ENCODE data around the gene CACNA1E.

Gene CACNA1E

DNA sequence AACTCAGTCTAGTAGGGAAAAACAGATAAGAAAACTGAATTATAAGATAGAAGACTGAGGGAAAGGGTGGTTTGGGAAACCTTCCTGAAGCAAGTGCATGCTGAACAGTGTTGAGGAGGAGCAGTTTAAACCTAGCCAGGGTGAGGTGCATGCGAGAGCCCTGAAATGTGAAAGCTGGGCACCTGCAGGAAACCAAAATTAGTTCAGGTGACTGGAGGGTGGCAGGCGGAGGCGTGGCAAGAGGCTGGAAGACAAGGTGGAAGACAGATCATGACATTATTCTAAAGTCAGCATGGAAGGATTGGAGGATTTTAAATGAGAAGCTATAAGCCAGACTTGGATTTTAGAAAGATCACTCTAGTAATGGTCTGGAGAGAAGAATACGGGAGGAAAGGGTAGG lies 75.1 kb downstream of the CACNA1E start:
- TF ChIP-seq, protein P1, sequence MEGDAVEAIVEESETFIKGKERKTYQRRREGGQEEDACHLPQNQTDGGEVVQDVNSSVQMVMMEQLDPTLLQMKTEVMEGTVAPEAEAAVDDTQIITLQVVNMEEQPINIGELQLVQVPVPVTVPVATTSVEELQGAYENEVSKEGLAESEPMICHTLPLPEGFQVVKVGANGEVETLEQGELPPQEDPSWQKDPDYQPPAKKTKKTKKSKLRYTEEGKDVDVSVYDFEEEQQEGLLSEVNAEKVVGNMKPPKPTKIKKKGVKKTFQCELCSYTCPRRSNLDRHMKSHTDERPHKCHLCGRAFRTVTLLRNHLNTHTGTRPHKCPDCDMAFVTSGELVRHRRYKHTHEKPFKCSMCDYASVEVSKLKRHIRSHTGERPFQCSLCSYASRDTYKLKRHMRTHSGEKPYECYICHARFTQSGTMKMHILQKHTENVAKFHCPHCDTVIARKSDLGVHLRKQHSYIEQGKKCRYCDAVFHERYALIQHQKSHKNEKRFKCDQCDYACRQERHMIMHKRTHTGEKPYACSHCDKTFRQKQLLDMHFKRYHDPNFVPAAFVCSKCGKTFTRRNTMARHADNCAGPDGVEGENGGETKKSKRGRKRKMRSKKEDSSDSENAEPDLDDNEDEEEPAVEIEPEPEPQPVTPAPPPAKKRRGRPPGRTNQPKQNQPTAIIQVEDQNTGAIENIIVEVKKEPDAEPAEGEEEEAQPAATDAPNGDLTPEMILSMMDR (IDR thresholded peaks at IDR 0.05; ENCODE audit: insufficient read depth, low read depth, low read length, missing control alignments), result no peak
- no peak overlapping the region for H3K4me3 ChIP-seq (ENCODE audit: low read length)
- DNase-seq (ENCODE audit: low read depth), result no peak

DNA sequence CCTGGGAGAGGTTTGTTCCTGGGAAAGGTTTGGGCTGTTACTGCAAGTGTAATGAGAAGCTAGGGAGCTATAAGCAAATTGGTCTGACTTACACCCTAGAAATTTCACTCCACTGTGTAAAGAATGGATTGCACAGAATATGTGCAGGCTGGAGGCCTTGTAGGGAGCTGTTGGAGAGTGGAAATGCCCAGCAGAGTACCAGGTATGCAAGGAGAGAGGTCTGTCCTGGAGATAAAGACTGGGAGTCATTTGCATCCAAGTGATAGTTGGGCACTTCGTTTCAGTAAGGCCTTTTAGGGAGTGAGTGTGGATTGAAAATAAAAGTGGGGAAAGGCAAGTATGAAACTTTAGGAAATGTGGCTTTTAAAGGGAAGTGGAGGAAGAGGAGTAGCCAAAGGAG lies 75.8 kb downstream of the CACNA1E start:
- TF ChIP-seq, protein P1 (IDR thresholded peaks at IDR 0.05; ENCODE audit: insufficient read depth, low read depth, low read length, missing control alignments), result no peak
- DNase-seq (ENCODE audit: low read depth), result no peak
- no peak overlapping the region for H3K4me3 ChIP-seq (ENCODE audit: low read length)

DNA sequence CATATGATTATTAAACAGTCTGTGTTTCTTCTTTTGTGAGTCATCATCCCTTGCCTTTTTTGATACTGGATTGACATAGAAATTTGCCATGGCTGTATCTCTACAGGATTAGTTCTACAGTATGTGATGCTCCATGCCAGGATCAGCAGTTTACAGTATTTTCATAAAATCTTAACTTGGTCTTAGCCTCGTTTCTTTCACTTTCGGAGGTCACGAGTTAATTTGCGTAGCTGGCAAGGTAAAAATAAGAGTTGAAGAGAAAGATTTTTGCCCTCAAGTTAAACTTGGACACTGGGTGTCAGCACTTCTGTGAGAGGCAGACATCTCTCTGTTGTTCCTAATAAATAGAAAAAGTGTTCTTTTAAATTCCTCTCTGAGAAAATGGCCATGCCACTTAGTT lies 79.1 kb downstream of the CACNA1E start:
- TF ChIP-seq, protein P1 (IDR thresholded peaks at IDR 0.05; ENCODE audit: insufficient read depth, low read depth, low read length, missing control alignments), result no peak
- no peak for DNase-seq (ENCODE audit: low read depth)
- H3K4me3 ChIP-seq (ENCODE audit: low read length), result no peak overlapping the region

DNA sequence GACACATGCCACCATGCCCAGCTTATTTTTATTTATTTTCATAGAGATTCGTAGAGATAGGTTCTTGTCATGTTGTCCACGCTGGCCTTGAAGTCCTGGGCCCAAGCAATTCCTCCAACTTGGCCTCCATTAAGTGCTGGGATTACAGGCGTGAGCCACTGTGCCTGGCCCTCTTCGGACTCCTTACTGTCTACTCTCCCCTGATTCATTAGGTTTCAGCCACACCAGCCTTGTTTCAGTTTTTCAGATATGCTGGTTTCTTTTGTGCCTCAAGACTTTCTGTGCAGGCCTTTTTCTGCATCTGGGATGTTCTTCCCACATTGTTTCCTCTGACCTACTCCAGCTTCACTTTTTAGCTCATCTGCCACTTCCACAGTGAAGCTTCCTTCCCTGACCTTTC lies 85.4 kb downstream of the CACNA1E start:
- DNase-seq (ENCODE audit: low read depth), result no peak
- no peak overlapping the region for H3K4me3 ChIP-seq (ENCODE audit: low read length)
- TF ChIP-seq, protein P1 (IDR thresholded peaks at IDR 0.05; ENCODE audit: insufficient read depth, low read depth, low read length, missing control alignments), result no peak

DNA sequence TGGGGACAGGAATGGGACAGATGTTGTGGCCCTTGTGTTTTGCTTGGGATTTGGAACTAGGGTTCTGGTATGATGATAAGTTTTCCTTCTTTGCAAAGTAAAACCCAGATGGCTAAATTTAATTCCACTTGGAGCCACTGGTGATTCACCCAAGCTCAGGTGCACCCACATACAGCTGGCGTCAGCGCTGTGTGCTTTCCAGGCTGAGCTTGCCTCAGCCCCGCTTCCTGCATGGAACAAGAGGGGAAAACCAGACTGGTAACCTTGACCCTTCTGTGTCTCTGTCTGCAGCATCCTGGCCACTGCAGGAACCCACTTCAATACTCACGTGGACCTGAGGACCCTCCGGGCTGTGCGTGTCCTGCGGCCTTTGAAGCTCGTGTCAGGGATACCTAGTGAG lies 94.2 kb downstream of the CACNA1E start:
- no peak overlapping the region for H3K4me3 ChIP-seq (ENCODE audit: low read length)
- TF ChIP-seq, protein P1 (IDR thresholded peaks at IDR 0.05; ENCODE audit: insufficient read depth, low read depth, low read length, missing control alignments), result no peak

DNA sequence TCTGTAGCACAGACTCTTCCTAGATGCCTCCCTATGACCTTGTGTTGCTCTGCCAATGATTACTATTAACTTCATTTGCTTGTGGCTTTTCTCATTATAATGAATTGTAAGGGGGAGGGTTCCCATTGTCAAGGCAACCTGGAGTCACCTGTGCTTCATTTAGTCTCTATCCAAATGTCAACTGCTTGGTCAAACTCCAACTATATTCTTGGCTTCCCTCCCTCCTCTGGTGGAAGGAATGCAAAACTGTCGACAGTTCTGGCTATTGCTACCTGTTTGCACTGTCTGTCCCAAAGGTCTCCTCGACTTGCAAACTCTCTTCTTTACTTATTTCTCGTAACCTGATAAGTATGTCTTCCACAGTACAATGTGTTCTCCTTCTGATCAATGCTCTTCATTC lies 100.3 kb downstream of the CACNA1E start:
- TF ChIP-seq, protein P1 (IDR thresholded peaks at IDR 0.05; ENCODE audit: insufficient read depth, low read depth, low read length, missing control alignments), result peak; percentile 56
- no peak overlapping the region for H3K4me3 ChIP-seq (ENCODE audit: low read length)
- DNase-seq (ENCODE audit: low read depth), result peak; percentile 23

More for the DNA sequence above, 94.2 kb downstream of the CACNA1E start:
- no peak for DNase-seq (ENCODE audit: low read depth)

DNA sequence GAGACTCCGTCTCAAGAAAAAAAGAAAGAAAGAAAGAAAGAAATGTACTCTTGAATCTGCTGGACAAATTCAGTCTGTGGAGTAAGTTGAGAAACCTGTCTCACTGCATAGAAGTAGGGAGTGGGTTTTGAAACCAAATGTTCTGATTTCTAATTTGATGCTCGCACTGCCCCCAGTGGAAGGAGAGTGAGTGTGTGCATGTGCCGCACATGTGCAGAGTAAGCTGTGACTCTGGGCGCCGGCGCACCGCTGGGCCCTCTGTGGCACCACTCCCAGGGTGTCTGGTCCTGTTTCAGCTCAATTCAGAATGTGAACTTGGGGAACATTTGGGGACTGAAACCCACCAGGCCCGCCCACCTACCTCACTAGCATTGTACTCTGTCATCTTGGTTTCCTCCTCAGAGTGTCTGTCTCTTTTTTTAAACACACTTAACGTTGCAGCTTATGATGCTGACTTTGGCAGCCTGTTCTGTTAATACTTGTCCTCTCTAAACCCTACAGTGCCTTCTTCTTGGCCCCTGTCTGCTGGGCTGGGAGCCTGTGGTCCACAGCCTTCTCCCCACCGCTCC lies 104.6 kb downstream of the CACNA1E start:
- TF ChIP-seq, protein P1 (IDR thresholded peaks at IDR 0.05; ENCODE audit: insufficient read depth, low read depth, low read length, missing control alignments), result no peak
- no peak for DNase-seq (ENCODE audit: low read depth)
- no peak overlapping the region for H3K4me3 ChIP-seq (ENCODE audit: low read length)

Data from epithelial cell of esophagus (primary cell).